GM12878 (cell line): Measurements from ENCODE around the gene CFAP45.

Experiments used
- BACH1 ChIP-seq: fragments of 450-650 bp; IDR thresholded peaks from 2 replicates; pipeline ENCODE4 v1.6.1; 2017; ENCODE audit warnings: mild to moderate bottlenecking, borderline replicate concordance
- CTCF ChIP-seq, 3 experiments: IDR thresholded peaks in 2 of 3; conservative IDR thresholded peaks in 1 of 3; 2 replicates each; pipeline ENCODE4 v1.5.1; 2011; ENCODE audit warnings: low read depth in 3 of 3, low read length in 3 of 3, mild to moderate bottlenecking in 3 of 3, control low read depth in 2 of 3, moderate library complexity in 2 of 3, inconsistent platforms in 1 of 3, mixed read lengths in 1 of 3; ENCODE audit not compliant: control insufficient read depth in 2 of 3, insufficient read depth in 1 of 3; ENCODE audit errors: extremely low read depth in 1 of 3
- EZH2 ChIP-seq: IDR thresholded peaks from 2 replicates; pipeline ENCODE4 v1.6.1; 2012; ENCODE audit warnings: low read depth, mild to moderate bottlenecking, control low read depth, inconsistent platforms, low read length, borderline replicate concordance; ENCODE audit not compliant: control insufficient read depth
- POLR2A ChIP-seq: IDR thresholded peaks from 2 replicates; pipeline ENCODE4 v1.6.1; 2011; ENCODE audit warnings: low read depth, mild to moderate bottlenecking, low read length
- TAF1 ChIP-seq: IDR thresholded peaks from 2 replicates; pipeline ENCODE4 v1.6.1; 2011; ENCODE audit warnings: mild to moderate bottlenecking, low read depth, low read length, borderline replicate concordance
- TCF12 ChIP-seq: IDR thresholded peaks from 2 replicates; pipeline ENCODE4 v1.6.1; 2011; ENCODE audit warnings: low read depth, mild to moderate bottlenecking, low read length
- ZNF24 ChIP-seq: fragments of 450-650 bp; IDR thresholded peaks from 2 replicates; pipeline ENCODE4 v1.6.1; 2017; ENCODE audit warnings: antibody characterized with exemption, mild to moderate bottlenecking
- ZSCAN29 ChIP-seq: fragments of 450-650 bp; IDR thresholded peaks from 2 replicates; pipeline ENCODE4 v1.6.1; 2017; ENCODE audit warnings: mild to moderate bottlenecking, moderate library complexity

- no peak for TF ChIP-seq EZH2
- no peak for TF ChIP-seq TAF1
- TF ChIP-seq POLR2A, result no peak
- no peak for TF ChIP-seq ZSCAN29
- TF ChIP-seq TCF12, result 0 out of 2 replicates have a peak, but pooled peaks have one; percentile 17
- peak; percentile 98; a peak in 5 of 6 replicates for TF ChIP-seq CTCF (IDR thresholded peaks at IDR 0.05 in 2 of 3, conservative IDR thresholded peaks at IDR 0.05 in 1 of 3; ENCODE audit: control insufficient read depth in 2 of 3, extremely low read depth in 1 of 3, insufficient read depth in 1 of 3, low read depth in 3 of 3, low read length in 3 of 3)
- no peak for TF ChIP-seq ZNF24
- TF ChIP-seq BACH1, result no peak
Measured at GRCh38 chr1:159936273-159936904, 36.4 kb upstream of the CFAP45 start.
